ENCODE data around the gene SPDYE17.
"Not testable (repeated sequence)": the region's sequence is repeated elsewhere in the genome, so short reads cannot be mapped to it uniquely, and the experiment has no call there.

SPDYE17 gene

GRCh38 chr7:76972391-76972790, 59.8 kb downstream of the SPDYE17 start:
- DNase-seq (ENCODE audit: low read depth, low spot score), result not testable (repeated sequence)
